K562 (cell line): ENCODE data around the gene CALU. TPM values are rescaled to one million over a fixed set of nuclear protein-coding genes. Genes with fewer than 3 reads are reported as not detected.
A peak's percentile ranks its signal among the peaks of the same experiment; 100 is the strongest.

Experiments used
- DDX20 ChIP-seq: fragments of 450-650 bp; IDR thresholded peaks from 2 replicates; pipeline ENCODE4 v1.6.1; 2016; ENCODE audit warnings: missing genetic modification characterization, low read depth, mild to moderate bottlenecking, missing compliant biosample characterization, moderate library complexity
- KAT7 ChIP-seq: sonication (generic); formaldehyde crosslinking; IDR thresholded peaks from 2 replicates; pipeline ENCODE4 v1.8.0; 2022; ENCODE audit warnings: missing genetic modification reagents, mild to moderate bottlenecking, borderline replicate concordance
- MAFF ChIP-seq: IDR thresholded peaks from 2 replicates; pipeline ENCODE4 v1.6.1; 2012; ENCODE audit warnings: low read length, improper control_type of control experiment
- POLR2A ChIP-seq: fragments of 450-650 bp; conservative IDR thresholded peaks from 2 replicates; pipeline ENCODE4 v1.6.1; 2016
- ZBTB17 ChIP-seq: fragments of 450-650 bp; formaldehyde crosslinking; IDR thresholded peaks from 2 replicates; pipeline ENCODE4 v1.4.0; 2020; ENCODE audit warnings: mild to moderate bottlenecking
- ZBTB7A ChIP-seq: IDR thresholded peaks from 2 replicates; pipeline ENCODE4 v1.6.1; 2011; ENCODE audit warnings: low read depth, mild to moderate bottlenecking, low read length, moderate library complexity, borderline replicate concordance; ENCODE audit not compliant: control insufficient read depth
- ZNF57 ChIP-seq: fragments of 450-650 bp; formaldehyde crosslinking; IDR thresholded peaks from 2 replicates; pipeline ENCODE4 v1.4.0; 2020; ENCODE audit warnings: mild to moderate bottlenecking, moderate library complexity
- ZNF707 ChIP-seq: fragments of 250-450 bp; sonication (Bioruptor Pico); conservative IDR thresholded peaks from 2 replicates; pipeline ENCODE4 v1.8.0; 2022; ENCODE audit warnings: inconsistent platforms, mild to moderate bottlenecking, moderate library complexity
- polyA plus RNA-seq, 8 experiments: library from polyadenylated mRNA; depleted of rRNA in 4 of 8; stranded (reverse) in 5 of 8; unstranded in 3 of 8; fragments of >200 nt; fragmentation: Nextera tagmentation in 2 of 8; fragmentation: Illumina TruSeq in 1 of 8; extraction: Ambion mirVana in 2 of 8; extraction: Trizol in 1 of 8; gene quantifications; 2 replicates each; pipeline versions ENCODE4 v1.2.1 to v1.2.3, GENCODE V29; 2011 to 2014; ENCODE audit warnings: inconsistent platforms in 1 of 8, missing spikeins in 1 of 8
- total RNA-seq, 7 experiments: library from RNA; depleted of rRNA in 6 of 7; stranded (reverse); fragments of >200 nt in 6 of 7; fragmentation: Illumina TruSeq in 2 of 7; extraction: Trizol in 2 of 7; gene quantifications; 2 replicates each; pipeline versions ENCODE4 v1.2.1 to v1.2.3, GENCODE V29; 2011 to 2021; ENCODE audit warnings: low replicate concordance in 1 of 7
- TF ChIP-seq, protein P1 (sequence below), 2 experiments: fragments of 450-650 bp; IDR thresholded peaks; 2 replicates each; pipeline ENCODE4 v1.6.1; 2018; ENCODE audit warnings: mild to moderate bottlenecking in 2 of 2, low read depth in 1 of 2; ENCODE audit not compliant: partially characterized antibody in 2 of 2
- TF ChIP-seq, protein P2 (sequence below): fragments of 200-800 bp; sonication (Bioruptor generic); IDR thresholded peaks from 2 replicates; pipeline ENCODE4 v1.6.1; 2017; ENCODE audit warnings: missing genetic modification characterization, missing compliant biosample characterization
- TF ChIP-seq, protein P3 (sequence below): fragments of 450-650 bp; IDR thresholded peaks from 2 replicates; pipeline ENCODE4 v1.7.1; 2018; ENCODE audit warnings: mild to moderate bottlenecking, low read depth; ENCODE audit not compliant: partially characterized antibody
- TF ChIP-seq, protein P4 (sequence below): fragments of 450-650 bp; IDR thresholded peaks from one replicate; pipeline ENCODE4 v1.6.1; 2018; ENCODE audit warnings: mild to moderate bottlenecking, moderate library complexity; ENCODE audit not compliant: partially characterized antibody

The CALU gene
- total and polyA plus RNA-seq, 9 of the 15 experiments (the other 6 are each of a cell fraction or from before 2014, with no cell fraction given): 166 to 286 (median 215) TPM

DNA sequence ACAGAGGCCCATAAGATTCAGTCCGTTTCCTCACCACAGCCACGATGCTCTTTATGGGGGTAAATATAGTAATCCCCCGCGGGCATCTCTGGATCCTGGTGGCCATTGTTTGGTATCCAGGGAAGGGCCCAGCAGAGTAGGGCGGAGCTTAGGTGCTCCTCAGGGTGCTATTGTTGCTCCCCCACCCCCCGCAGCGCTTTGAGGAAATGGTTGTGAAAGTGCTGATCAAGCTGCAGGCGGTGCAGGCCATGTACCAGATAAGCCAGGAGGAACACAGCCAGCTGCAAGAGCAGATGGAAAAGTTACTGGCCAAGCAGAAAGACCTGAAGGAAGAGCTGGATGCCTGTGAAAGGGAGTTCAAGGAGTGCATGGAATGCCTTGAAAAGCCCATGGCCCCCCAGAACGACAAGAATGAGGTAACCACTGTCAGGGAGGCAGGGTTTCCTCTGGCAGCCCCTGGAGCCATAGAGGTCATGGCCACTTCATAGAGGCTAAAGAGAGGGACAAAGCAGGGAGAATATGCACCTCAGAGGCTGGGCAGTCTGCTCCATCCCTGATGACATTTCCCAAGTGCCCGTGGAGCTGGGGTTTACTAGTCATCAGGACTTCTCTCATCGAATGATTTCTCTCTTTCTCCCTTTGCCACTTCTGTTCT, 73.5 kb downstream of the CALU start (continued):
- TF ChIP-seq, protein P1, sequence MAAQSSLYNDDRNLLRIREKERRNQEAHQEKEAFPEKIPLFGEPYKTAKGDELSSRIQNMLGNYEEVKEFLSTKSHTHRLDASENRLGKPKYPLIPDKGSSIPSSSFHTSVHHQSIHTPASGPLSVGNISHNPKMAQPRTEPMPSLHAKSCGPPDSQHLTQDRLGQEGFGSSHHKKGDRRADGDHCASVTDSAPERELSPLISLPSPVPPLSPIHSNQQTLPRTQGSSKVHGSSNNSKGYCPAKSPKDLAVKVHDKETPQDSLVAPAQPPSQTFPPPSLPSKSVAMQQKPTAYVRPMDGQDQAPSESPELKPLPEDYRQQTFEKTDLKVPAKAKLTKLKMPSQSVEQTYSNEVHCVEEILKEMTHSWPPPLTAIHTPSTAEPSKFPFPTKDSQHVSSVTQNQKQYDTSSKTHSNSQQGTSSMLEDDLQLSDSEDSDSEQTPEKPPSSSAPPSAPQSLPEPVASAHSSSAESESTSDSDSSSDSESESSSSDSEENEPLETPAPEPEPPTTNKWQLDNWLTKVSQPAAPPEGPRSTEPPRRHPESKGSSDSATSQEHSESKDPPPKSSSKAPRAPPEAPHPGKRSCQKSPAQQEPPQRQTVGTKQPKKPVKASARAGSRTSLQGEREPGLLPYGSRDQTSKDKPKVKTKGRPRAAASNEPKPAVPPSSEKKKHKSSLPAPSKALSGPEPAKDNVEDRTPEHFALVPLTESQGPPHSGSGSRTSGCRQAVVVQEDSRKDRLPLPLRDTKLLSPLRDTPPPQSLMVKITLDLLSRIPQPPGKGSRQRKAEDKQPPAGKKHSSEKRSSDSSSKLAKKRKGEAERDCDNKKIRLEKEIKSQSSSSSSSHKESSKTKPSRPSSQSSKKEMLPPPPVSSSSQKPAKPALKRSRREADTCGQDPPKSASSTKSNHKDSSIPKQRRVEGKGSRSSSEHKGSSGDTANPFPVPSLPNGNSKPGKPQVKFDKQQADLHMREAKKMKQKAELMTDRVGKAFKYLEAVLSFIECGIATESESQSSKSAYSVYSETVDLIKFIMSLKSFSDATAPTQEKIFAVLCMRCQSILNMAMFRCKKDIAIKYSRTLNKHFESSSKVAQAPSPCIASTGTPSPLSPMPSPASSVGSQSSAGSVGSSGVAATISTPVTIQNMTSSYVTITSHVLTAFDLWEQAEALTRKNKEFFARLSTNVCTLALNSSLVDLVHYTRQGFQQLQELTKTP (IDR thresholded peaks at IDR 0.05; ENCODE audit: low read depth in 1 of 2, partially characterized antibody in 2 of 2): peak in 1 of 2 experiments; percentile 41
- TF ChIP-seq ZBTB17 (CRISPR knock-in tag) (peak; percentile 47; the same call in 1 of the 2 replicates), DDX20 (no peak), KAT7 (CRISPR knock-in tag) (peak; percentile 28; the same call in 1 of the 2 replicates), MAFF (peak; percentile 81), ZBTB7A (no peak), POLR2A (no peak), ZNF707 (CRISPR knock-in tag) (no peak), ZNF57 (CRISPR knock-in tag) (no peak)
- TF ChIP-seq, protein P2, sequence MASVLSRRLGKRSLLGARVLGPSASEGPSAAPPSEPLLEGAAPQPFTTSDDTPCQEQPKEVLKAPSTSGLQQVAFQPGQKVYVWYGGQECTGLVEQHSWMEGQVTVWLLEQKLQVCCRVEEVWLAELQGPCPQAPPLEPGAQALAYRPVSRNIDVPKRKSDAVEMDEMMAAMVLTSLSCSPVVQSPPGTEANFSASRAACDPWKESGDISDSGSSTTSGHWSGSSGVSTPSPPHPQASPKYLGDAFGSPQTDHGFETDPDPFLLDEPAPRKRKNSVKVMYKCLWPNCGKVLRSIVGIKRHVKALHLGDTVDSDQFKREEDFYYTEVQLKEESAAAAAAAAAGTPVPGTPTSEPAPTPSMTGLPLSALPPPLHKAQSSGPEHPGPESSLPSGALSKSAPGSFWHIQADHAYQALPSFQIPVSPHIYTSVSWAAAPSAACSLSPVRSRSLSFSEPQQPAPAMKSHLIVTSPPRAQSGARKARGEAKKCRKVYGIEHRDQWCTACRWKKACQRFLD: peak; percentile 72; the same call in 1 of the 2 replicates
- TF ChIP-seq, protein P3, sequence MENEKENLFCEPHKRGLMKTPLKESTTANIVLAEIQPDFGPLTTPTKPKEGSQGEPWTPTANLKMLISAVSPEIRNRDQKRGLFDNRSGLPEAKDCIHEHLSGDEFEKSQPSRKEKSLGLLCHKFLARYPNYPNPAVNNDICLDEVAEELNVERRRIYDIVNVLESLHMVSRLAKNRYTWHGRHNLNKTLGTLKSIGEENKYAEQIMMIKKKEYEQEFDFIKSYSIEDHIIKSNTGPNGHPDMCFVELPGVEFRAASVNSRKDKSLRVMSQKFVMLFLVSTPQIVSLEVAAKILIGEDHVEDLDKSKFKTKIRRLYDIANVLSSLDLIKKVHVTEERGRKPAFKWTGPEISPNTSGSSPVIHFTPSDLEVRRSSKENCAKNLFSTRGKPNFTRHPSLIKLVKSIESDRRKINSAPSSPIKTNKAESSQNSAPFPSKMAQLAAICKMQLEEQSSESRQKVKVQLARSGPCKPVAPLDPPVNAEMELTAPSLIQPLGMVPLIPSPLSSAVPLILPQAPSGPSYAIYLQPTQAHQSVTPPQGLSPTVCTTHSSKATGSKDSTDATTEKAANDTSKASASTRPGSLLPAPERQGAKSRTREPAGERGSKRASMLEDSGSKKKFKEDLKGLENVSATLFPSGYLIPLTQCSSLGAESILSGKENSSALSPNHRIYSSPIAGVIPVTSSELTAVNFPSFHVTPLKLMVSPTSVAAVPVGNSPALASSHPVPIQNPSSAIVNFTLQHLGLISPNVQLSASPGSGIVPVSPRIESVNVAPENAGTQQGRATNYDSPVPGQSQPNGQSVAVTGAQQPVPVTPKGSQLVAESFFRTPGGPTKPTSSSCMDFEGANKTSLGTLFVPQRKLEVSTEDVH: no peak
- TF ChIP-seq, protein P4, sequence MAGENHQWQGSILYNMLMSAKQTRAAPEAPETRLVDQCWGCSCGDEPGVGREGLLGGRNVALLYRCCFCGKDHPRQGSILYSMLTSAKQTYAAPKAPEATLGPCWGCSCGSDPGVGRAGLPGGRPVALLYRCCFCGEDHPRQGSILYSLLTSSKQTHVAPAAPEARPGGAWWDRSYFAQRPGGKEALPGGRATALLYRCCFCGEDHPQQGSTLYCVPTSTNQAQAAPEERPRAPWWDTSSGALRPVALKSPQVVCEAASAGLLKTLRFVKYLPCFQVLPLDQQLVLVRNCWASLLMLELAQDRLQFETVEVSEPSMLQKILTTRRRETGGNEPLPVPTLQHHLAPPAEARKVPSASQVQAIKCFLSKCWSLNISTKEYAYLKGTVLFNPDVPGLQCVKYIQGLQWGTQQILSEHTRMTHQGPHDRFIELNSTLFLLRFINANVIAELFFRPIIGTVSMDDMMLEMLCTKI: no peak
